Thoracic aorta (tissue), 2 donors: Measurements from ENCODE around the gene INPP4A. TPM values are rescaled to one million over a fixed set of nuclear protein-coding genes. Genes with fewer than 3 reads are reported as not detected.

Source experiments
- ATAC-seq: fragments of 150-250 bp; one replicate; pipeline ENCODE4 v1.8.0; 2017; ENCODE audit warnings: low read depth; ENCODE audit not compliant: insufficient number of reproducible peaks, low FRiP score
- DNase-seq: peaks from one replicate; pipeline ENCODE4 v3.0.0-alpha.2; 2020; ENCODE audit warnings: low spot score
- H3K27ac ChIP-seq, 2 donors: fragments of 200-600 bp; sonication (generic); 1 replicate in 1 of 2; 2 replicates in 1 of 2; pipeline ENCODE4 v1.5.1; 2016; ENCODE audit warnings: mild to moderate bottlenecking in 2 of 2, moderate library complexity in 2 of 2
- H3K27me3 ChIP-seq: fragments of 200-600 bp; sonication (generic); replicated peaks from 2 replicates; pipeline ENCODE4 v1.6.0; 2016; ENCODE audit warnings: mild to moderate bottlenecking; ENCODE audit not compliant: insufficient read depth
- H3K36me3 ChIP-seq: fragments of 200-600 bp; sonication (generic); one replicate; pipeline ENCODE4 v1.5.1; 2016
- H3K4me1 ChIP-seq, 2 donors: fragments of 200-600 bp; sonication (generic); 1 replicate in 1 of 2; 2 replicates in 1 of 2; pipeline versions ENCODE4 v1.5.1 to v1.6.0; 2016; ENCODE audit warnings: low read depth in 2 of 2, mild to moderate bottlenecking in 1 of 2; ENCODE audit not compliant: control insufficient read depth in 1 of 2
- H3K4me3 ChIP-seq: fragments of 200-600 bp; sonication (generic); 2 replicates; pipeline ENCODE4 v1.5.1; 2016; ENCODE audit warnings: mild to moderate bottlenecking
- H3K9me3 ChIP-seq: fragments of 200-600 bp; sonication (generic); 2 replicates; pipeline ENCODE4 v1.5.1; 2016
- total RNA-seq, 2 donors: library from RNA; depleted of rRNA; stranded (reverse); fragments of >200 nt; gene quantifications; one replicate each; pipeline versions ENCODE4 v1.1.0 to v1.2.3, GENCODE V29; 2016
- TF ChIP-seq, protein P1 (sequence below): fragments of 200-600 bp; sonication (generic); IDR thresholded peaks from one replicate; pipeline ENCODE4 v1.5.1; 2019; ENCODE audit warnings: antibody characterized with exemption

The INPP4A gene
- total RNA-seq, 2 donors from 2014 or later, result 29.4 to 40.6 TPM

DNA sequence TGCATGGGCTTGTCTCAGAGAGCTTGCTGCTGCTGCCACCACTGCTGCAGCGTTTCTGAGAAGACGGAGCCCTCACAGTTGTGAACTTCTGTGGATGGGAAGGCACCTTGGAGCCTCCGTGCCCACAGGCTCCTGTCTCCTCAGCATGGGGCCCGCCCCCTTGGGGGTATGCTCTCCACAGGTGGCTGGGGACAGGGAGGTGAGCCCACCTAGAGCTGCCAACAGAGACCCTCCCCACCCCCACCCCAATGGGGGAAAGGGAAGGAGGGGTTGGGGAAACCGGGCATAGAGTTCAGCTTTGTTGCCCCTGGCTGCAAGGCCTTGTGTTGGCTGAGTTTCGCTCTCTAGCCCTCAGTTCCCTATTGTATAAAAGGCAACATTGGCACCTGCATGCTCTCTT lies 76.1 kb downstream of the INPP4A start:
- TF ChIP-seq, protein P1, sequence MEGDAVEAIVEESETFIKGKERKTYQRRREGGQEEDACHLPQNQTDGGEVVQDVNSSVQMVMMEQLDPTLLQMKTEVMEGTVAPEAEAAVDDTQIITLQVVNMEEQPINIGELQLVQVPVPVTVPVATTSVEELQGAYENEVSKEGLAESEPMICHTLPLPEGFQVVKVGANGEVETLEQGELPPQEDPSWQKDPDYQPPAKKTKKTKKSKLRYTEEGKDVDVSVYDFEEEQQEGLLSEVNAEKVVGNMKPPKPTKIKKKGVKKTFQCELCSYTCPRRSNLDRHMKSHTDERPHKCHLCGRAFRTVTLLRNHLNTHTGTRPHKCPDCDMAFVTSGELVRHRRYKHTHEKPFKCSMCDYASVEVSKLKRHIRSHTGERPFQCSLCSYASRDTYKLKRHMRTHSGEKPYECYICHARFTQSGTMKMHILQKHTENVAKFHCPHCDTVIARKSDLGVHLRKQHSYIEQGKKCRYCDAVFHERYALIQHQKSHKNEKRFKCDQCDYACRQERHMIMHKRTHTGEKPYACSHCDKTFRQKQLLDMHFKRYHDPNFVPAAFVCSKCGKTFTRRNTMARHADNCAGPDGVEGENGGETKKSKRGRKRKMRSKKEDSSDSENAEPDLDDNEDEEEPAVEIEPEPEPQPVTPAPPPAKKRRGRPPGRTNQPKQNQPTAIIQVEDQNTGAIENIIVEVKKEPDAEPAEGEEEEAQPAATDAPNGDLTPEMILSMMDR, result no peak
- no peak for DNase-seq
- Histone ChIP-seq H3K27ac (no peak overlapping the region), H3K9me3 (no peaks in the 10 kb centered on the region), H3K4me3 (no peak overlapping the region), H3K27me3 (no peaks in the 10 kb centered on the region), H3K36me3 (peaks cover 10% of the 10 kb centered on the region), H3K4me1 (no peaks in the 10 kb centered on the region)
- no peak for ATAC-seq

GRCh38 chr2:98521266-98521665 lies 76.6 kb downstream of the INPP4A start:
- Histone ChIP-seq H3K27ac (no peak overlapping the region), H3K4me1 (no peaks in the 10 kb centered on the region), H3K9me3 (no peaks in the 10 kb centered on the region), H3K27me3 (no peaks in the 10 kb centered on the region), H3K36me3 (peaks cover 10% of the 10 kb centered on the region), H3K4me3 (no peak overlapping the region)
- ATAC-seq (no peak), DNase-seq (no peak)
- TF ChIP-seq, protein P1, result no peak

DNA sequence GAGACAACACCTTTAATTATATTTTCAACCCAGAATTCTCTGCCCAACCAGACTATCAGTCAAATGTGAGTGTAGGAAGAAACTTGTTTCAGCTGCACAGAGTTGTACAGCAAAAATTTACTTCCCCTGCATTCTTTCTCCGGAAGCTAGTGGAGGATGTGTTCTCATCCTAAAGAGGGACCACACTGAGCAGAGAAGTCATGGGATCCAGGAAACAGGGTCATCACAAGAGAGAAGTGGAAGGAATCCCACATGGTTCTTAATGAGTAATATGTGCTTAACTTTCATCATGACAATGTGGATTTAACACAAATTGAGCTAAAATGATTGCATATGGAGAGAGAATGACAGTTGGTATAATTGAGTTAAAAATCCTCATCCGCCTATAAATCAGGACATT lies 78.2 kb downstream of the INPP4A start:
- ATAC-seq (no peak), DNase-seq (no peak)
- TF ChIP-seq, protein P1, result no peak
- Histone ChIP-seq H3K4me1 (no peaks in the 10 kb centered on the region), H3K36me3 (peaks cover 10% of the 10 kb centered on the region), H3K27ac (no peak overlapping the region), H3K9me3 (no peaks in the 10 kb centered on the region), H3K4me3 (no peak overlapping the region), H3K27me3 (no peaks in the 10 kb centered on the region)

DNA sequence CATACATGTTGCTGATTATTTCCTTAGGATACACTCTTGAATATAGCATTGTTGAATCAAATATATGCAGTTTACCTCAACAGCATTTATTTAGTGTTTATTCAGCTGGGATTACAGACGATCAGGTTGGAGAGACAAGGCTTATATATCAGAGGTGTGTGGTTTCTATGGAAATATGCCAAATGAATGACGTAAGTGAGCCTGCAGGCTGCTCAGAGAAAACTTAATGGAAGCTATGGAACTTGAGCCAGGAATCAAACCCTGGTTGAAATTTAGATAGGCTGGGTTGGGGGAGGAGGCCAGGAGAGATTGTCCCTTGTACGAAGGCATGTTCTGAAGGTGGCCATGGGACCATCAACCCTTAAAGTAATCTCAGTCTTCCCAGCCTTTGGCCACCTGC lies 79.5 kb downstream of the INPP4A start:
- Histone ChIP-seq H3K4me3 (no peak overlapping the region), H3K4me1 (no peaks in the 10 kb centered on the region), H3K27ac (no peak overlapping the region), H3K36me3 (peaks cover 10% of the 10 kb centered on the region), H3K9me3 (no peaks in the 10 kb centered on the region), H3K27me3 (no peaks in the 10 kb centered on the region)
- DNase-seq (no peak), ATAC-seq (no peak)
- TF ChIP-seq, protein P1, result no peak

DNA sequence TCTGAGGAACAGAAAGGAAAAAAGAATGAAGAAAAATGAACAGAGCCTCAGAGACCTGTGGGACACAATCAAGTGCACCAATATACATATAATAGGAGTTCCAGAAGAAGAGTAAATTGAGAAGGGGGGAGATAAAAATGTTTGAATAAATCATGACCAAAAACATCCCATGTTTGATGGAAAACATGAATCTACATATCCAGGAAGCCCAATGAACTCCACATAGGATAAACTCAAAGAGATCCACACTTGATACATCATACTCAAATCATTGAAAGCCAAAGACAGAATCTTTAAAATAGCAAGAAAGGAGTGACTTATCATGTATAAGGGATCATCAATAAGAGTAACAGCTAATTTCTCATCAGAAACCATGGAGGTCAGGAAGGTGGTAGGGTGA lies 83.7 kb downstream of the INPP4A start:
- TF ChIP-seq, protein P1, result no peak

More for the DNA sequence above, 83.7 kb downstream of the INPP4A start:
- H3K27me3 ChIP-seq, result no peaks in the 10 kb centered on the region
- H3K27ac ChIP-seq, result no peak overlapping the region
- ATAC-seq, result no peak
- no peak overlapping the region for H3K4me3 ChIP-seq
- no peaks in the 10 kb centered on the region for H3K36me3 ChIP-seq
- no peaks in the 10 kb centered on the region for H3K4me1 ChIP-seq
- no peaks in the 10 kb centered on the region for H3K9me3 ChIP-seq
- DNase-seq, result no peak
